HCT116 (cell line): Measurements from ENCODE around the gene CUX1. TPM values are rescaled to one million over a fixed set of nuclear protein-coding genes. Genes with fewer than 3 reads are reported as not detected.
A peak's percentile ranks its signal among the peaks of the same experiment; 100 is the strongest.

Experiments used
- ATAC-seq: fragments of 200-7000 bp; cut with Tn5 transposase; 2 replicates; pipeline ENCODE4 v1.9.1; 2020; ENCODE audit warnings: mild to moderate bottlenecking, moderate library complexity
- BruUV-seq: library from RNA; stranded (reverse); fragments of 400-500 nt; replicated peaks from 2 replicates; lab custom pipeline; 2021; lab: Mats Ljungman, UMichigan
- CTCF ChIA-PET: fragments of 300-600 bp; sonication (Branson Sonifier 250); formaldehyde crosslinking; loops from one replicate; lab custom pipeline; 2021; ENCODE audit warnings: antibody characterized with exemption; lab: Charles Lee
- POLR2A ChIA-PET: fragments of 300-600, 350-600 bp; sonication (Branson Sonifier 250); formaldehyde crosslinking; loops from one replicate; lab custom pipeline; 2021; ENCODE audit warnings: antibody characterized with exemption; lab: Charles Lee
- RAD21 ChIA-PET, 2 experiments: fragments of 300-600 bp; sonication (Branson Sonifier 250); formaldehyde crosslinking; loops; one replicate each; lab custom pipeline; 2023; ENCODE audit warnings: low total read pairs in 2 of 2; ENCODE audit not compliant: uncharacterized antibody in 2 of 2, unreplicated experiment in 2 of 2, low non-redundant PET in 1 of 2; lab: Charles Lee
- DNase-seq: peaks from one replicate; pipeline ENCODE4 v3.0.0-alpha.2; 2010; ENCODE audit warnings: low read depth, low spot score
- H2AFZ ChIP-seq: fragments of 200-600 bp; shearing (Covaris generic), sonication (generic); 2 replicates; pipeline ENCODE4 v1.6.1; 2017; ENCODE audit warnings: low read depth, mixed run types, mixed read lengths, antibody characterized with exemption, low read length; ENCODE audit not compliant: poor library complexity, severe bottlenecking
- H3K27ac ChIP-seq: 2 replicates; pipeline ENCODE4 v1.5.1; 2012; ENCODE audit warnings: low read depth, low read length
- H3K27me3 ChIP-seq: fragments of 200-600 bp; sonication (generic); 2 replicates; pipeline ENCODE4 v1.6.1; 2016; ENCODE audit warnings: mixed run types, low read length, mixed read lengths; ENCODE audit not compliant: insufficient read depth
- H3K36me3 ChIP-seq, 2 experiments: fragments of 200-500 bp in 1 of 2; fragments of 200-600 bp in 1 of 2; sonication (Bioruptor generic) in 1 of 2; sonication (generic) in 1 of 2; 2 replicates each; pipeline versions ENCODE4 v1.5.1 to v1.6.1; 2014 to 2016; ENCODE audit warnings: low read length in 2 of 2, inconsistent platforms in 1 of 2, mixed read lengths in 1 of 2, mixed run types in 1 of 2; ENCODE audit not compliant: insufficient read depth in 2 of 2, control insufficient read depth in 1 of 2
- H3K4me1 ChIP-seq, 2 experiments: fragments of 200-600 bp in 1 of 2; sonication (generic) in 1 of 2; 2 replicates each; pipeline versions ENCODE4 v1.5.1 to v1.6.1; 2012 to 2017; ENCODE audit warnings: low read length in 2 of 2, inconsistent platforms in 1 of 2, mild to moderate bottlenecking in 1 of 2, mixed read lengths in 1 of 2, mixed run types in 1 of 2, moderate library complexity in 1 of 2; ENCODE audit not compliant: insufficient read depth in 2 of 2, control insufficient read depth in 1 of 2
- H3K4me2 ChIP-seq: fragments of 200-600 bp; sonication (generic); 2 replicates; pipeline ENCODE4 v1.6.1; 2017; ENCODE audit warnings: mixed run types, low read length, mixed read lengths
- H3K4me3 ChIP-seq, 2 experiments: fragments of 200-600 bp in 1 of 2; sonication (generic) in 1 of 2; replicated peaks in 1 of 2; 2 replicates each; pipeline ENCODE4 v1.5.1; 2011 to 2016; ENCODE audit warnings: low read length in 2 of 2, control low read depth in 1 of 2, low read depth in 1 of 2, mild to moderate bottlenecking in 1 of 2, mixed read lengths in 1 of 2, mixed run types in 1 of 2
- H3K79me2 ChIP-seq: fragments of 200-600 bp; sonication (generic); 2 replicates; pipeline ENCODE4 v1.6.1; 2017; ENCODE audit warnings: mild to moderate bottlenecking, mixed run types, low read length, moderate library complexity, mixed read lengths; ENCODE audit not compliant: insufficient read depth
- H3K9ac ChIP-seq: fragments of 200-600 bp; sonication (generic); 2 replicates; pipeline ENCODE4 v1.6.1; 2016; ENCODE audit warnings: low read length, mixed read lengths
- H3K9me2 ChIP-seq: fragments of 200-600 bp; sonication (generic), shearing (Covaris generic); 2 replicates; pipeline ENCODE4 v1.6.1; 2017; ENCODE audit warnings: mixed run types, mild to moderate bottlenecking, moderate library complexity; ENCODE audit not compliant: insufficient read depth
- H3K9me3 ChIP-seq, 2 experiments: fragments of 200-500 bp in 1 of 2; fragments of 200-600 bp in 1 of 2; sonication (Bioruptor generic) in 1 of 2; sonication (generic) in 1 of 2; 2 replicates each; pipeline ENCODE4 v1.6.1; 2014 to 2017; ENCODE audit warnings: low read length in 2 of 2, mixed read lengths in 2 of 2, inconsistent platforms in 1 of 2, low read depth in 1 of 2, mild to moderate bottlenecking in 1 of 2, mixed run types in 1 of 2, moderate library complexity in 1 of 2; ENCODE audit not compliant: control insufficient read depth in 1 of 2, insufficient read depth in 1 of 2
- H4K20me1 ChIP-seq: fragments of 200-600 bp; sonication (generic), shearing (Covaris generic); 2 replicates; pipeline ENCODE4 v1.6.1; 2017; ENCODE audit warnings: mixed run types, mild to moderate bottlenecking, moderate library complexity; ENCODE audit not compliant: insufficient read depth
- CBX3 ChIP-seq: IDR thresholded peaks from 2 replicates; pipeline ENCODE4 v1.6.1; 2012; ENCODE audit warnings: low read depth
- CEBPB ChIP-seq: IDR thresholded peaks from 2 replicates; pipeline ENCODE4 v1.6.1; 2012; ENCODE audit warnings: low read depth
- EGR1 ChIP-seq: IDR thresholded peaks from 2 replicates; pipeline ENCODE4 v1.6.1; 2012; ENCODE audit warnings: low read depth
- ELF1 ChIP-seq: IDR thresholded peaks from 2 replicates; pipeline ENCODE4 v1.6.1; 2012; ENCODE audit warnings: low read depth, borderline replicate concordance
- EZH2 ChIP-seq: fragments of 200-600 bp; sonication (generic); IDR thresholded peaks from 2 replicates; pipeline ENCODE4 v1.6.1; 2017; ENCODE audit warnings: antibody characterized with exemption, mixed run types
- EZH2phosphoT487 ChIP-seq: fragments of 200-600 bp; IDR thresholded peaks from 2 replicates; pipeline ENCODE4 v1.6.1; 2018; ENCODE audit warnings: antibody characterized with exemption, borderline replicate concordance
- FOSL1 ChIP-seq: IDR thresholded peaks from 2 replicates; pipeline ENCODE4 v1.6.1; 2012; ENCODE audit warnings: low read depth
- JUND ChIP-seq: IDR thresholded peaks from 2 replicates; pipeline ENCODE4 v1.6.1; 2012
- POLR2AphosphoS5 ChIP-seq: IDR thresholded peaks from 2 replicates; pipeline ENCODE4 v1.6.1; 2011; ENCODE audit warnings: mild to moderate bottlenecking, low read depth, low read length, moderate library complexity
- RAD21 ChIP-seq: IDR thresholded peaks from 2 replicates; pipeline ENCODE4 v1.6.1; 2012; ENCODE audit warnings: low read depth, mild to moderate bottlenecking
- REST ChIP-seq: IDR thresholded peaks from 2 replicates; pipeline ENCODE4 v1.6.1; 2012; ENCODE audit warnings: low read depth
- SIN3A ChIP-seq: IDR thresholded peaks from 2 replicates; pipeline ENCODE4 v1.6.1; 2012; ENCODE audit warnings: low read depth
- SP1 ChIP-seq: IDR thresholded peaks from 2 replicates; pipeline ENCODE4 v1.6.1; 2012; ENCODE audit warnings: low read depth
- SRF ChIP-seq: IDR thresholded peaks from 2 replicates; pipeline ENCODE4 v1.6.1; 2012; ENCODE audit warnings: low read depth
- ZBTB33 ChIP-seq: IDR thresholded peaks from 2 replicates; pipeline ENCODE4 v1.6.1; 2011; ENCODE audit warnings: mild to moderate bottlenecking, low read length, moderate library complexity; ENCODE audit not compliant: insufficient replicate concordance; ENCODE audit errors: extremely low read depth
- ZNF274 ChIP-seq: fragments of 200-500 bp; sonication (Bioruptor generic); IDR thresholded peaks from 2 replicates; pipeline ENCODE4 v1.6.1; 2014; ENCODE audit warnings: mild to moderate bottlenecking, low read depth, low read length, inconsistent platforms
- intact Hi-C: fragments of 100-400 bp; cut with micrococcal nuclease; formaldehyde crosslinking; loops from 2 replicates; pipeline ENCODE4 v1.10.0; 2022
- total RNA-seq: library from RNA; stranded (reverse); gene quantifications from one replicate; pipeline ENCODE4 v1.2.1, GENCODE V29; 2021; ENCODE audit not compliant: unreplicated experiment
- TF ChIP-seq, protein P1 (sequence below), 3 experiments: fragments of 200-600 bp in 1 of 3; sonication (generic) in 1 of 3; IDR thresholded peaks in 2 of 3; conservative IDR thresholded peaks in 1 of 3; 2 replicates each; pipeline ENCODE4 v1.5.1; 2012 to 2017; ENCODE audit warnings: low read depth in 2 of 3, low read length in 2 of 3, antibody characterized with exemption in 1 of 3, borderline replicate concordance in 1 of 3, control low read depth in 1 of 3, mild to moderate bottlenecking in 1 of 3, mixed read lengths in 1 of 3, mixed run types in 1 of 3, moderate library complexity in 1 of 3; ENCODE audit not compliant: insufficient read depth in 1 of 3
- TF ChIP-seq, protein P2 (sequence below): IDR thresholded peaks from 2 replicates; pipeline ENCODE4 v1.6.1; 2012

CUX1 gene
- total RNA-seq, 1 experiment from 2014 or later, result 68.9 TPM

DNA sequence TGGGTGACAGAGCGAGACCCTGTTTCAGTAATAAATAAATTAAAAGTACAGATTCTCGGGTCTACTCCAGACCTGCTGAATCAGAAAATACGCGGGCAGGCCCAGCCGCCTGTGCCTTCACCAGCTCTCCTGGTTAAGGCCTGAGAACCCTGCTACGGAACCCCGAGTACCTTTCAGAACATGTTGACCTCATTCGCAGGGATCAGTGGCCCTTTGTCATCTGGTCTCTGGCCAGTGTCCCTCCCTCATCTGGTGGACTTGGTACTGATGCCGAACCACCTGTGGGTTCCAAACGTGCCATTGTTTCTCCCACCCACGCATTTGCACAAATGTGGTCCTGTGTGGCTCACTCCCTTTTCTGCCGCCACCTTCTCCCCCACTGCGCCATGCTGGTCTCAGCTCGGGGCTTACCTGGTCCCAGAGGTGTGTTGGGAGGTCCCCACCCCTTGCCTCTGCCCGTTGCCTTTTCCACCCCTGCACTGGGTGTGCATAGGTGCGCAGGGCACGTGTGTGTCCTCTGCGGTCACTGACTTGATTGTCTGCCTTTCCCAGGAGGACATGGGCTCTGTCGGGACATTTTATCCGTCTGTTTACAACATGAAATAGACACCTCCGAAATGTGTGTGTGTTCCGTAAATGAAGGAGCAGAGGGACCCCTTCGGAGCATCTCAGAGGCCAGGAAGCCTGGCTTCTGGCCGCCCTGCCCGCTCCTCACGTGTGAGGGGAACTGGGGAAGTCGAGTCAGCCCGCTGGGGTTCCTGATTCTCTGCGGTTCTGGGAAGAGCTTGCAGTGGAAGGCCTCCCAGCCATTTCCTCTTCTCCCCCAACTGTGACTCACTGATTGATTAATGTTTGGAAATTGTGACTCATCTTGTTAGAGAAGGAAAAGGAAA is 135.2 kb downstream of the CUX1 start:
- Histone ChIP-seq H3K79me2 (peaks cover 46% of the 10 kb centered on the region), H3K9ac (peak overlapping the region; percentile 67), H3K27ac (peak overlapping the region; percentile 97), H3K9me2 (no peaks in the 10 kb centered on the region), H3K4me1 (peaks cover 58 to 83% of the 10 kb centered on the region in 2 experiments), H3K9me3 (no peaks in the 10 kb centered on the region), H3K36me3 (no peaks in the 10 kb centered on the region), H4K20me1 (no peaks in the 10 kb centered on the region), H3K4me2 (peak overlapping the region; percentile 82), H2AFZ (no peak overlapping the region), H3K4me3 (peak overlapping the region; percentile 25 to 46), H3K27me3 (no peaks in the 10 kb centered on the region)
- ChIA-PET CTCF (interaction anchor here (0.7 kb wide), 1 partner anchor 80 kb away, joined by 3 read pairs; no protein-coding TSS in a partner anchor), POLR2A (interaction anchor here (0.6 kb wide), 1 partner anchor 1503 kb away, joined by 3 read pairs; no protein-coding TSS in a partner anchor), RAD21 (interaction anchor here in 1 of 2 experiments (1.5 kb wide), 1 partner anchor 96 kb away, joined by 3 read pairs; no protein-coding TSS in a partner anchor)
- TF ChIP-seq ELF1 (no peak; the same call in 1 of the 2 replicates), REST (no peak), FOSL1 (peak; percentile 100), CBX3 (no peak; the same call in 1 of the 2 replicates), ZBTB33 (no peak), CEBPB (peak; percentile 77; the same call in 1 of the 2 replicates), POLR2AphosphoS5 (peak; percentile 55; the same call in 1 of the 2 replicates), SP1 (peak; percentile 93), RAD21 (peak; percentile 17), EZH2 (no peak), ZNF274 (no peak), SIN3A (no peak), JUND (peak; percentile 99), EZH2phosphoT487 (no peak), EGR1 (peak; percentile 47), SRF (no peak; the same call in 1 of the 2 replicates)
- TF ChIP-seq, protein P1, sequence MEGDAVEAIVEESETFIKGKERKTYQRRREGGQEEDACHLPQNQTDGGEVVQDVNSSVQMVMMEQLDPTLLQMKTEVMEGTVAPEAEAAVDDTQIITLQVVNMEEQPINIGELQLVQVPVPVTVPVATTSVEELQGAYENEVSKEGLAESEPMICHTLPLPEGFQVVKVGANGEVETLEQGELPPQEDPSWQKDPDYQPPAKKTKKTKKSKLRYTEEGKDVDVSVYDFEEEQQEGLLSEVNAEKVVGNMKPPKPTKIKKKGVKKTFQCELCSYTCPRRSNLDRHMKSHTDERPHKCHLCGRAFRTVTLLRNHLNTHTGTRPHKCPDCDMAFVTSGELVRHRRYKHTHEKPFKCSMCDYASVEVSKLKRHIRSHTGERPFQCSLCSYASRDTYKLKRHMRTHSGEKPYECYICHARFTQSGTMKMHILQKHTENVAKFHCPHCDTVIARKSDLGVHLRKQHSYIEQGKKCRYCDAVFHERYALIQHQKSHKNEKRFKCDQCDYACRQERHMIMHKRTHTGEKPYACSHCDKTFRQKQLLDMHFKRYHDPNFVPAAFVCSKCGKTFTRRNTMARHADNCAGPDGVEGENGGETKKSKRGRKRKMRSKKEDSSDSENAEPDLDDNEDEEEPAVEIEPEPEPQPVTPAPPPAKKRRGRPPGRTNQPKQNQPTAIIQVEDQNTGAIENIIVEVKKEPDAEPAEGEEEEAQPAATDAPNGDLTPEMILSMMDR (IDR thresholded peaks at IDR 0.05 in 2 of 3, conservative IDR thresholded peaks at IDR 0.05 in 1 of 3; ENCODE audit: borderline replicate concordance in 1 of 3, insufficient read depth in 1 of 3, low read depth in 2 of 3, low read length in 2 of 3), result no peak
- TF ChIP-seq, protein P2, sequence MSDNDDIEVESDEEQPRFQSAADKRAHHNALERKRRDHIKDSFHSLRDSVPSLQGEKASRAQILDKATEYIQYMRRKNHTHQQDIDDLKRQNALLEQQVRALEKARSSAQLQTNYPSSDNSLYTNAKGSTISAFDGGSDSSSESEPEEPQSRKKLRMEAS, result peak; percentile 78
- no TSS peak for BruUV-seq
- intact Hi-C loops, result no loop called here
- DNase-seq (peak; percentile 86), ATAC-seq (peak; percentile 71)
